Astrocyte of the spinal cord (primary cell): Measurements from ENCODE around the gene GOLGA6L7.

ENCODE experiments used
- DNase-seq: peaks from one replicate; pipeline ENCODE4 v3.0.0; 2011; ENCODE audit warnings: low read depth, low spot score
- H3K4me3 ChIP-seq: 2 replicates; pipeline ENCODE4 v1.5.1; 2011; ENCODE audit warnings: low read depth, mild to moderate bottlenecking, low read length, moderate library complexity
- in situ Hi-C: cut with HindIII; loops from 2 replicates; pipeline ENCODE4 v1.10.0; 2017; ENCODE audit warnings: low sequenced_read_pairs
- TF ChIP-seq, protein P1 (sequence below): IDR thresholded peaks from 2 replicates; pipeline ENCODE4 v1.5.1; 2012; ENCODE audit warnings: low read depth, mild to moderate bottlenecking, low read length, inconsistent platforms

The GOLGA6L7 gene

DNA sequence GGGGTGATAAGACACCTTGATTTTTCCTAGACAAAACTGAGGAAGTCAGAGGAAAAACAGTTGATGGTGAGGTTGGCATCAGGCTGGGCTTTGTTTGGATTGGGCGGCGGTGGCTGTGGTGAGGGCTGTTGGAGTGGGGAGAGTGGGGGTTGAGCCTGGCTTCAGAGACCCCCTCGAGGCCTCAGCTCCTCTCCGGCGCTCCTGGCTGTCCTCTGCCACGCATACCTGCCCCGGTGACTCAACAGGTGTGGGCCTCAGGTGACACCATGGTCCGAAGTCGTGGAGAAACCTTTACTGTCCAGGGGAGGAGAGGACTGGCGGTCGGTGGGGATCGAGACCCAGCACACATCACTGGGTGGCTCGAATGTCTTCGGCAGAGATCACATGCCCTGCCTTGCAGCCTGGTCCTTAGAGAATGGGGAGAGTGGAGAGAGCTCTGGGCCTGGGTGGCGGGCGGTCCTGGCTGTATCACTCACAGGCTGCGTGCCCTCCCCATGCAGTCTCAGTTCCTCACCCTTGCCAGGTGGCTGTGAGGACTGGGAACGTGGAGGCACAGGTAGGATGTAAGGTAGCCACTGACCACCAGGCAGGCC lies 40.0 kb upstream of the GOLGA6L7 start:
- no peak for DNase-seq
- TF ChIP-seq, protein P1, sequence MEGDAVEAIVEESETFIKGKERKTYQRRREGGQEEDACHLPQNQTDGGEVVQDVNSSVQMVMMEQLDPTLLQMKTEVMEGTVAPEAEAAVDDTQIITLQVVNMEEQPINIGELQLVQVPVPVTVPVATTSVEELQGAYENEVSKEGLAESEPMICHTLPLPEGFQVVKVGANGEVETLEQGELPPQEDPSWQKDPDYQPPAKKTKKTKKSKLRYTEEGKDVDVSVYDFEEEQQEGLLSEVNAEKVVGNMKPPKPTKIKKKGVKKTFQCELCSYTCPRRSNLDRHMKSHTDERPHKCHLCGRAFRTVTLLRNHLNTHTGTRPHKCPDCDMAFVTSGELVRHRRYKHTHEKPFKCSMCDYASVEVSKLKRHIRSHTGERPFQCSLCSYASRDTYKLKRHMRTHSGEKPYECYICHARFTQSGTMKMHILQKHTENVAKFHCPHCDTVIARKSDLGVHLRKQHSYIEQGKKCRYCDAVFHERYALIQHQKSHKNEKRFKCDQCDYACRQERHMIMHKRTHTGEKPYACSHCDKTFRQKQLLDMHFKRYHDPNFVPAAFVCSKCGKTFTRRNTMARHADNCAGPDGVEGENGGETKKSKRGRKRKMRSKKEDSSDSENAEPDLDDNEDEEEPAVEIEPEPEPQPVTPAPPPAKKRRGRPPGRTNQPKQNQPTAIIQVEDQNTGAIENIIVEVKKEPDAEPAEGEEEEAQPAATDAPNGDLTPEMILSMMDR, result no peak
- in situ Hi-C loops, result no loop called here
- H3K4me3 ChIP-seq, result no peak overlapping the region

DNA sequence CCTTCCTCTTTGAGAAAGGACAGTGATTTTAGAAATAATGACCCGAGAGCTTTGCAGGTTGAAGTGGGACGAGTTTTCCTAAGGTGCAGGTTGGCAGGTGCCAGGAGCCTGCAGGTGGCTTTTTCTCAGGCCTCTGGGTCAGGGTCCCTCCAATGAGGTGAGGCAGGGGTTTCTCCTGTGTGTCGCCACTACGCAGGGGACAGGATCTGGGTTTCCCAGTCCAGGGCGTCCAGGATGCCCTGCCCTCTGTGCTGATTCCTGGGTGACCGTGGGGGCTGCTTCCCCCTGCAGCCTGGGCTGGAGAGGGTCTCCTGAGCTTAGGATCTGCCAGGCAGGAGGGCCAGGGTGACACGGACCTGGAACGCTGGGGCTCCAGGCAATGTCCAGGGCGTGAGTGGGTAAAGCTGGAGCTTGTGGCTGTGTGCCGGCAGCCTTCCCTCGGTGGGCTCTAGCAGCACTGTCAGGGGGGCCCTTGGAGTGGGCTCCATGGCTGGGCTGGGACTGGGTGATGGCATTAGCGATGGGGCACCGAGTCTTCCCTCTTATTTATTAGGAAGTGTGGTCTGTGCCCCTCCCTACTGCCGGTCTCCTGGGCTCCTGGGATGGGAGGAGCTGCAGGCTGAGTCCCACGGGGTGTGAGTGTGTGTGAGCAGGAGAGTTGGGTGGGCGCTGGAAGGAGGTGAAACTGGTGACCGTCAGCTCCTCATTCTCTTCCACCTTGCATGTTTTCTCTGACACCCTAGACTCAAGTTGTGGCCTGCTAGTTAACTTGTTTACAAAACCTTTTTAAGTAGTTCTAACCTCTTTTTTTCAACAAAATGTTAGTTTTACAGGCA lies 39.1 kb upstream of the GOLGA6L7 start:
- TF ChIP-seq, protein P1, result no peak
- H3K4me3 ChIP-seq, result peak overlapping the region; percentile 50
- in situ Hi-C loops, result no loop called here
- no peak for DNase-seq

DNA sequence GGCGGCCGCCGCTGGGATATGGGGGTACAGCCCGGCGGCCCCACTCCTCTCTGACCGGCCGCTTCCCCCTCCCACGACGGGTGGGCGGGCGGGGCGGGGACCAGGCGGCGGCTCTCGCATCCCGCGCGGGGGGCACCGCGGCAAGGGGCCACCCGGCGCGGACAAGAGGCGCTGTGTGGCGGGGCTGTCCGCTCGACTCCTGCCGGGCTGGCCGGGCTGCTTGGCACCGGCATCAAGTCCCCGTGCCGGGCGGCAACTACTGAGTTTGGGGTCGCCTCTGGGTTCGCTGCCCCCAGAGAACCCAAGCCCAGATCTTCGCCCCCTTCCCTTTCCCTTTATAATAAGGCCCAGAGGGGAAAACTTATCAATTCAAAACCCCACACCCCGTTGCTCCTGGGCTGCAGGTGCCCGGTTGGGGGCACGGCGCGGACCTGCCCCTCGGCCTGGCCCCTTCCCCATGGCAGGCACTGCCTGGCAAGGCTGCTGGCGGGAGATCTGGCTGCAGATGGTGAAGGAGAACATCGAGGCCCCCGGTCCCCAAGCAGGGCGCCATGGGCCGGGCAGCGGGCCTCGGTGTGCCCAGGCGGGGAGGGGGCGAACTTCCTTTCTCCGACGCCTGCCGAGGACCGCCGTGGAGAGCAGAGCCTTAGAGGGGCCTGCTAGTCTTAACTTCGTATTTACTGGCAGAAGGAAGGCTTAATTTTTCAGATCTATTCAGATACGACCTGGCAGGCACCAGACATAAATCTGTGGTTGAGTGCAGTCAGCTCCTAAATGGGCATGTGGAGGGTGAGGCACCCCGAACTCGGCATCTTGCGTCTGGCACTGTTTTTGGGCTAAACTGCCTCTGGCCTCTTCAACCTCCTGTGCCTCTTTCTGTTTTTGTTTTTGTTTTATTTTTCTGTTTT lies 38.2 kb upstream of the GOLGA6L7 start:
- TF ChIP-seq, protein P1, result no peak
- in situ Hi-C loops, result no loop called here
- peak overlapping the region; percentile 50 for H3K4me3 ChIP-seq
- DNase-seq, result no peak

DNA sequence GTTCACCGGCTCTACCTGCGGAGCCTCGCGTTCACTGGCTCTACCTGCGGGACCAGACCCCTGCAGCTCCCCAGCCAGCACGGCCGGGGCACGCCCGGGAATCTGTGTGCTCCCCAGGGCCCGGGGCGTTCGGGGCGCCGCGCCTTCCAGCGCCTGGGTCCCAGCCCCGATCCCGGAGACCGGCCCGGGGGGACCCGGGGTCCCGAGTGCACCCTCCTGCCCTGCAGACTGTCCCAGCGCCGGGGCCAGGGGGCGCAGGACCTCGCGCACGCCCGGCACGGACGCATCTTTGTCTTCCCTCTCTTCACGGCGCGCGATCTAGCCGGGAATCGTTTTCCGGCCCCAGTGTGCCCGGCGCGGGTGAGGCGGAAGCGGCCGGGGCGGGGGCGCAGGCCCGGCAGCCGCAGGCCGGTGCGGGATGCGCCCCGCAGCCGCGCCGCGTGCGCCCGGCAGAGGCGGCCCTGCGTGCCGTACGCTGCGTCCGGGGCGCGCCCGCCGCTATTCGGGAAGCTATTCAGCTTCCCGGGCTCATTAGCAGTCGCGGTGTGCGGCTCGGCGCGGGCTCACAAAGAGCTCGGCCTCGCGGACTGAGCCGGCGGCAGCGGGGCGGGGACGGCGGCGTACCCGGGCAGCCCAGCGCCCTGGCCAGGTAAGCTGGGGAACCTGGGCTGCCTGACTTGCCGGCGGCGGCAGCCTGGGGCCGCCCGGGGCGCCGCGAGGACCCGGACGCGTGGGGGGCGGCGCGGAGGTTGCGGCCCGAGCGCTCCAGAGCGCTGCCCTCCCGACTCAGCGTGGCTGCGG lies 37.4 kb upstream of the GOLGA6L7 start, which contains the start of gene APBA2:
APBA2 (plus strand) TSS at position 345 of the 801 bp plus-strand sequence. CDS start 167,911 bp downstream, outside the sequence.
- peak within 1 kb of the TSS; percentile 50 for H3K4me3 ChIP-seq
- TF ChIP-seq, protein P1, result peak; percentile 18
- DNase-seq, result peak; percentile 37
- in situ Hi-C loops, result no loop called here

DNA sequence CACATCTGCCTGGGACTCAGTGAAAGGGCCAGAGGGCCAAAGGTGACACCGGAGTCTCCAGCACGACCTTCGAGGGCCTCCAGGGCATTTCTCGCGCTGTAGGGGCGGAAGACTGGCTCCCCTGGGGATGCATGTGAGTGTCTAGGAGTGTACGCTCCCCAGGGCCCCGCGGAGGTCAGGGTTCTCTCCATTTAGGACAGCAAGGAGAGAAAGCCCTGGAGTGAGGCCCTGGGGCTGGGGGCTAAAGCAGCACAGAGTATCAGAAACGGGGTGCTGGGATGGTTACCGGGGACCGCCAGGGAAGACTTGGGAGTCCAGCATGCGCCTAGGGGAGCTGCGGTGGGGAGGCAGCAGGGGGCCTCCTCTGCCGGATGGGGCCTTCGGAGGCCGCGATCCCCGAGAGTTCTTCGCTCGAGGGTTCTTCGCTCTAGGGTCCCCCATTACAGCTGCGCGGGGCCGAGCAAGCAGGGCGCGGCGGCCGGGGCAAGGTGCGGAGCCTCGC lies 36.7 kb upstream of the GOLGA6L7 start:
- TF ChIP-seq, protein P1, result no peak
- peak overlapping the region; percentile 50 for H3K4me3 ChIP-seq
- no peak for DNase-seq
- in situ Hi-C loops, result no loop called here
